Transverse colon (tissue), 4 donors: ENCODE measurements around the gene IGSF6. TPM values are rescaled to one million over a fixed set of nuclear protein-coding genes. Genes with fewer than 3 reads are reported as not detected.

ENCODE experiments used
- DNase-seq: peaks from one replicate; pipeline ENCODE4 v3.0.0-alpha.2; 2019
- H3K27ac ChIP-seq, 4 donors: fragments of 200-600 bp; sonication (generic); 2 replicates each; pipeline ENCODE4 v1.5.1; 2016 to 2018; ENCODE audit warnings: inconsistent platforms in 4 of 4
- H3K27me3 ChIP-seq: fragments of 200-600 bp; sonication (generic); 2 replicates; pipeline ENCODE4 v1.5.1; 2017; ENCODE audit warnings: inconsistent platforms
- H3K36me3 ChIP-seq, 4 donors: fragments of 200-600 bp; sonication (generic); 2 replicates each; pipeline ENCODE4 v1.5.1; 2017 to 2019; ENCODE audit warnings: inconsistent platforms in 4 of 4
- H3K4me1 ChIP-seq, 4 donors: fragments of 200-600 bp; sonication (generic); 2 replicates each; pipeline ENCODE4 v1.5.1; 2017 to 2020; ENCODE audit warnings: inconsistent platforms in 4 of 4
- H3K4me3 ChIP-seq, 4 donors: fragments of 200-600 bp; sonication (generic); 1 replicate in 1 of 4; 2 replicates in 3 of 4; pipeline versions ENCODE4 v1.5.1 to v1.6.1; 2017 to 2019; ENCODE audit warnings: inconsistent platforms in 4 of 4
- H3K9me3 ChIP-seq, 2 donors: fragments of 200-600 bp; sonication (generic); 2 replicates each; pipeline ENCODE4 v1.5.1; 2017 to 2019; ENCODE audit warnings: inconsistent platforms in 2 of 2
- CTCF ChIP-seq, 5 experiments: fragments of 200-600 bp in 3 of 5; fragments of 450-650 bp in 2 of 5; sonication (generic) in 3 of 5; IDR thresholded peaks; 1 replicate in 2 of 5; 2 replicates in 3 of 5; pipeline ENCODE4 v1.5.1; 2016 to 2017; ENCODE audit warnings: antibody characterized with exemption in 5 of 5, inconsistent platforms in 3 of 5, mild to moderate bottlenecking in 2 of 5, moderate library complexity in 1 of 5
- EP300 ChIP-seq: sonication (generic); formaldehyde crosslinking; IDR thresholded peaks from one replicate; pipeline ENCODE4 v1.6.1; 2017; ENCODE audit warnings: antibody characterized with exemption, low read depth
- POLR2A ChIP-seq: fragments of 450-650 bp; IDR thresholded peaks from one replicate; pipeline ENCODE4 v1.6.1; 2016; ENCODE audit warnings: antibody characterized with exemption, mild to moderate bottlenecking, moderate library complexity
- POLR2AphosphoS5 ChIP-seq, 3 donors: sonication (generic); formaldehyde crosslinking; IDR thresholded peaks; one replicate each; pipeline ENCODE4 v1.6.1; 2016; ENCODE audit warnings: antibody characterized with exemption in 3 of 3
- WGBS, 2 donors: methylation state at CpG; one replicate each; pipeline ENCODE4 v1.1.5; 2018; ENCODE audit warnings: low coverage in 1 of 2; 5-methylcytosine and 5-hydroxymethylcytosine counted together
- in situ Hi-C, 4 donors: fragments of 200-750 bp; cut with MboI; loops; one replicate each; pipeline versions ENCODE4 v1.15.0 to v1.15.1; 2017; ENCODE audit warnings: low sequenced_read_pairs in 3 of 4, low pct_ligation_motif_present in 1 of 4, low pct_unique_long_range_greater_than_20kb in 1 of 4
- intact Hi-C: fragments of 100-400 bp; cut with DNase I; formaldehyde crosslinking; loops from one replicate; pipeline ENCODE4 v1.15.1; 2023; ENCODE audit warnings: low total_unique reads
- total RNA-seq, 4 donors: library from RNA; depleted of rRNA; stranded (reverse); fragments of >200 nt; gene quantifications; one replicate each; pipeline ENCODE4 v1.1.0, GENCODE V29; 2016

IGSF6 gene
- total RNA-seq, 4 donors from 2014 or later: 1.2 to 2.4 (median 2.2) TPM; not detected in 1

GRCh38 chr16:21656795-21657768, 4.7 kb upstream of the IGSF6 start:
- 13% methylated on average over 4 of the region's 4 CpGs for WGBS, 2 donors

GRCh38 chr16:21654881-21655280, 2.5 kb upstream of the IGSF6 start:
- TF ChIP-seq POLR2AphosphoS5 (IDR thresholded peaks at IDR 0.05) (no peak), CTCF (IDR thresholded peaks at IDR 0.05) (no peak), EP300 (no peak), POLR2A (no peak)
- 95 to 100% methylated on average over 1 to 2 of the region's 2 CpGs for WGBS, 2 donors
- no peak overlapping the region for H3K4me3 ChIP-seq
- intact Hi-C loops: no loop called here
- peaks cover 0 to 9% (median 4%) of the 10 kb centered on the region in 4 donors for H3K4me1 ChIP-seq
- H3K9me3 ChIP-seq: no peaks in the 10 kb centered on the region
- H3K27ac ChIP-seq: no peak overlapping the region
- in situ Hi-C loops: loop anchor here in 1 of 4 donors (5.0 kb wide), 1 partner anchor 47 kb away; no protein-coding TSS in a partner anchor
- no peak for DNase-seq
- H3K27me3 ChIP-seq: no peaks in the 10 kb centered on the region
- peaks cover 0 to 5% (median 0%) of the 10 kb centered on the region in 4 donors for H3K36me3 ChIP-seq

More at GRCh38 chr16:21656795-21657768, 4.7 kb upstream of the IGSF6 start:
- DNase-seq: no peak
- peaks cover 0 to 5% (median 0%) of the 10 kb centered on the region in 4 donors for H3K36me3 ChIP-seq
- in situ Hi-C loops (loop anchor here in 1 of 4 donors (5.0 kb wide), 1 partner anchor 45 kb away; no protein-coding TSS in a partner anchor), intact Hi-C loops (no loop called here)
- H3K4me3 ChIP-seq: no peak overlapping the region
- no peaks in the 10 kb centered on the region for H3K9me3 ChIP-seq
- H3K4me1 ChIP-seq: peaks cover 0 to 9% (median 4%) of the 10 kb centered on the region in 4 donors
- TF ChIP-seq EP300 (no peak), POLR2A (no peak), POLR2AphosphoS5 (IDR thresholded peaks at IDR 0.05) (no peak), CTCF (IDR thresholded peaks at IDR 0.05) (peak; percentile 65 to 87 (median 81))
- peak overlapping the region in 2 of 4 donors; percentile 13 to 18 for H3K27ac ChIP-seq
- no peaks in the 10 kb centered on the region for H3K27me3 ChIP-seq

GRCh38 chr16:21654466-21654865, 2.1 kb upstream of the IGSF6 start:
- Histone ChIP-seq H3K4me3 (no peak overlapping the region), H3K36me3 (peaks cover 0 to 5% (median 0%) of the 10 kb centered on the region in 4 donors), H3K27me3 (no peaks in the 10 kb centered on the region), H3K27ac (no peak overlapping the region), H3K4me1 (peaks cover 0 to 9% (median 4%) of the 10 kb centered on the region in 4 donors), H3K9me3 (no peaks in the 10 kb centered on the region)
- in situ Hi-C loops (no loop called here), intact Hi-C loops (no loop called here)
- DNase-seq: no peak
- 84% methylated on average over 1 of the region's 1 CpG; no CpG with 5 or more reads in 1 of the 2 donors for WGBS, 2 donors
- no peak for TF ChIP-seq POLR2A
- no peak for TF ChIP-seq POLR2AphosphoS5 (IDR thresholded peaks at IDR 0.05)
- TF ChIP-seq CTCF (IDR thresholded peaks at IDR 0.05): no peak
- no peak for TF ChIP-seq EP300

- no peaks in the 10 kb centered on the region for H3K27me3 ChIP-seq
- 91 to 100% methylated on average over 1 to 5 of the region's 5 CpGs for WGBS, 2 donors
- intact Hi-C loops (no loop called here), in situ Hi-C loops (no loop called here)
- TF ChIP-seq CTCF (IDR thresholded peaks at IDR 0.05) (no peak), POLR2A (no peak), EP300 (no peak), POLR2AphosphoS5 (IDR thresholded peaks at IDR 0.05) (no peak)
- H3K9me3 ChIP-seq: no peaks in the 10 kb centered on the region
- H3K4me3 ChIP-seq: no peak overlapping the region
- DNase-seq: no peak
- no peak overlapping the region for H3K27ac ChIP-seq
- H3K36me3 ChIP-seq: peaks cover 0 to 5% (median 0%) of the 10 kb centered on the region in 4 donors
- peaks cover 0 to 9% (median 5%) of the 10 kb centered on the region in 4 donors for H3K4me1 ChIP-seq
Observed at GRCh38 chr16:21653571-21653970, 1.2 kb upstream of the IGSF6 start.
